Stimulated activated CD8-positive, alpha-beta memory T cell treated with anti-CD3 and anti-CD28 coated beads, Interleukin-4, amount 100 ng/mL, for 24 hours (primary cell): ENCODE data around the gene RAD21L1.

Source experiments
- DNase-seq: peaks from one replicate; pipeline ENCODE4 v3.0.0-alpha.2; 2020; ENCODE audit warnings: low read depth

Gene RAD21L1

DNA sequence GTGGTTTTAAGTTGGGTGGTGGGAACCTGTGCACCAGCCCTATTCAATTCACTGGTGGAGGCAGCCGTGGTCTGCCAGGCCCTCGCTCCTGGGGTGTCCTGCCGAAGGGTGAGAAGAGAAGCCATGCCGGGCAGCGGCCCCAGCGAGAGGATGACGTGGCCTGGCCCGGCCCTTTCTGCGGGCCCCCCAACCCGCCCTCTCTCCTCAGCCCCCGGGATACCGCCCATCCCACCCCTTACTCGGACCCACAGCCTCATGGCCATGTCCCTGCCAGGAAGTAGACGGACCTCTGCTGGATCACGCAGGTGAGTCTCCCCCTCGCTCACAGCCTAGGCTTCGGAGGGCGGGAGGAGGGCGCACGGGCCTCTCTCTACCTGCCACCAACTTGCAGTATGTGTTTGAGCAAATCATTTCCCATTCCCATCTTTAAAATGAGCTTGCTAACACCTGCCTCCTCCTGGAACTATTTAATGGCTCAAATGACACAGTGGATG is 70.3 kb downstream of the RAD21L1 start:
- no peak for DNase-seq

DNA sequence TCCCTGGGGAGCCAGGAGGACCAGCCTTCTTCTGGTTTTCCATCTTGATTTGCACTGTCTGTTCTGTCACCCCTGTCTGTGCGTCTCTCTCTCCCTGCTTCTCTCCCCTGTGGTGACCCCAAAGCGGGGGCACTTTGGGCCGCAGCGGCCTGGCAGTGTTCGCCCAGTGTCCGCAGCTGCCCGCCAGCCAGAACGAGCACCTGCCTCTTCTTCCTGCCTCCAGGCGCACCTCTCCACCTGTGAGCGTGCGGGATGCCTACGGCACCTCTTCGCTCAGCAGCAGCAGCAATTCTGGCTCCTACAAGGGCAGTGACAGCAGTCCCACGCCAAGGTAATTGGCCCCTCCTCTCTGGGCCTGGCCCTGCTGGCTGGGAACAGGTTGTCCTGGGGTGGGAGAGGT is 71.1 kb downstream of the RAD21L1 start:
- DNase-seq, result no peak

DNA sequence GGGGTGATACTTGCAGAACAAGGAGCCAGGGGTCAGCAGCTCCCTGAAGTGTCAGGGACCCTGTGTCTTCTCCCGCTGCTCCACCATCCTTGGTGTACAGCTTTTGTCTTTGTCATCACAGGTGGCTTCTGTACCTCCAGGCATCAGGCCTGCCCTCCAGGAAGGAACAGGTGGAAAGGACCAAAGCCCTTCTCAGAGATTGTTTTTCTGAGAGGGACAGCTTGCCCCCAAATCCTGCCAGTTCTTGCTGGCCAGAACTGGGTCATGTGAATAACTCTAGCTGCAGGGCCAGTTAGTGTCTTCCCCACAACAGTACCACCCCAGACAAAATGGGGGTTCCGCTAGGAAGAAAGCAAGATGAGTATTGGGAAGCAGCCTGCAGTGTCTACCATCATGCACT is 71.6 kb downstream of the RAD21L1 start:
- no peak for DNase-seq

DNA sequence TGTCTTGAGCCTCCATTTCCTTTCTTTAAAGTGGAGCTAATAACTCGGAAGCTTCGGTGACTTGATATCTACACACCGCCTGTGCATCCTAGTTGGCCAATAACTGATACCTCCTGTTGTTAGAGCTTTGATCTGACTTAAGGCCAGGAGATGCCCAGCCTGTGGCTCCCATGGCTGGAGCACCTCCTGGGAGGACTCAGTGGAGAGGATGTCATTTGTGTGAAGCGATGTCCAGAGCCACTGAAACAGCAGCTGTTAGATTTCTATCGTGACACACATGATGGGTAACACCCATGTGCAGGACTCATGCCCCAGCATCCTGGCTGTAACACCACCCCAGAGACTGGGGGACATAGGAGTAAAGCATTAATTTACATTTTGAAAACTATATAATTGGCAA is 72.3 kb downstream of the RAD21L1 start:
- DNase-seq, result no peak

DNA sequence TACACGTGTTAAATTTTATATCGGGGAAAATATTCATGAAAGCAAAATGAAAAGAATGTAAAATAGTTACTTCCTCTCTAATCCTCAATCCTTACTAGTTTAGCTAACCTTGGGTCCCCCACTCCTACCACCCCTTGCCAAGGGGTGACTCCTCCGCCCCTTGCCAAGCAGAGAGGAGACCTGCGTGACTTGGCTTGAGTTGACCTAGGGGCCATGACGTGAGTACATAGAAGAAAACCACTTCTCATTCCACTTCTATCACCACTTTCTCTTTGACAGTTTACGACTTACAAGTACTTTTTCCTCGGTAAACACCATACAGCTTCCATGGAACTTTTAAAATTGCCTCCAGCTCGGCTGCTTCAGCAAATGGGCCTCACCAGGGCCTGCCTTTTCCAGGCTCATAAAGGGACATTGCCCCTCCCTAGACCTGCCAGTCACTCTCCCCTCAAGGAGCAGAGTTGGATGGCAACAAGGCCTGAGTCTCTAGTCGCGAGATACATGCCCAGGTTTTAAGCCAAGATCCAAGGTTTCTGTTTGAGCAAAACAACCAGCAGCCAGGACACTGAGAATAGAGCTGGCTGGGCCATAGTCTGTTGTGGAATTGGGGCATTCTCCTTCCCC is 73.2 kb downstream of the RAD21L1 start:
- no peak for DNase-seq

DNA sequence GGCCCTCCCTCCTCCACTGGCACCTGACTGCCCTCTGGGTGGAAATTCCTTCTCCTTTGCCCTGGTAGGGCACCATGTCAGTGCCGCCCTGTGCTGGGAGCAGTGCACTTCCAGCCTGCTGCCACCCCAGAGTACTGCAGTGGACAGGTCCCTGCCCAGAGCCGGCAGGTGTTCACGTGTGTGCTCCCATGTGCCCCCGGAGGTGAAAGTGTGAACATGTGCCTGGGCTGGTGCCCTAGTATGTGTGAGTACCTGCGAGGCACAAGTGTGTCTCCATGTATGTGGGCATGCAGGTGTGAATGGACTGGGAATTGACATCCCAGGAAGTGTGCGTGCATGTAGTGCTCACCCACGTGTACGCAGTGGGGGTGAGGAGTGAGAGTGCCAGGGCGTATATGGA is 73.7 kb downstream of the RAD21L1 start:
- no peak for DNase-seq

DNA sequence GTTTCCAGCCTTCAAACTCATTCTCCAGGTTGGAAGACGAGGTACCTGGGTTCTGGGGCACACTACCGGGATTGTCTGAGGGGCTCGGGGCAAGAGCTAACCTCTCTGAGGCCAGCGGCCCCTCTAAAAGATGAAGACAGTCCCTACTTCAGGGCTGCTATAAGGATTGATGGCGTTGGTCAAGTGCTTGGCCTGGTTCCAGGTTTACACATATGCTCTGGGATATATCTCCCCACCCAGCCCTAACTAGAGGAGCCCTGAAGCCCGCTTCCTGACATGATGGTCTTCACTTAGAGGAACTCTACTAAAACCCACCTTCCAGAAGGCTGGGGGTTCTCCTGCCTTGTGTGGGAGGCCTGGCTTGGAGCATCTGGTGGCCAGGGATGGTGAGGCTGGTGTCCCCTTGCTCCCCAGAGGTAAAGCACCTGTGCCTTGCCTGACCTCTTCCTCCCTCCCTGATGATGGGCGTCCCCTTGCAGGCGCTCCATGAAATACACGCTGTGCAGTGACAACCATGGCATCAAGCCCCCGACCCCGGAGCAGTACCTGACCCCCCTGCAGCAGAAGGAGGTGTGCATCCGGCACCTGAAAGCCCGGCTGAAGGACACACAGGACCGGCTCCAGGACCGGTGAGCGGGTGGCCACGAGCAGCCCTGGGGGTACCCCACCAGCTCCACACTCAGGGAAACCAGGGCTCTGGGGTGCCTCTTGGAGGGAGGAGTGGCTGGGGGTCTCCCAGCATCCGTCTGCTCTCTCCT is 74.4 kb downstream of the RAD21L1 start:
- DNase-seq, result no peak

DNA sequence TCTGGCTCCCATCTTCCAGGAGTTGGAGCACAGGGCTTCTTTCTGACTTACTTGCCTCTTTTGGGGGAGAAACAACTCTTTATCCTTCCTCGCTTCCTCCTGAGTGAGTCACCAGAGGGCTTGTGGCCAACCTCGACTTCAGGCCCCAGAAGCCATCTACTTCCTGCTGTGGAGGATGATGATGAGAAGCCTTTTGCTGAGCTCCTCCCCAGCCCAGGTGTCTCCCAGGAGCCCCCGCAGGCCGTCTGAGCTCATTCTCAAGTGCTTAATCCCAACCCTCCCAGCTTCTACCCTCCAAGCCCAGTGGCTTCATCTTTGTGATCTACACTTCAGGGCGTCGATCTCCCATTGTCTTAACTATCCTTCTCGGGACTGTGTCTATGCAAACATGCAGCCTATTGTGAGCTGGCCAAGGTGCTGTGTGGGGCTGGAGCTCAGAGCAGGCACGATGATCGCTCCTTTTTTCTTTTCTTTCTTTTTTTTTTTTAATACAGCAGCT is 75.2 kb downstream of the RAD21L1 start:
- DNase-seq, result peak; percentile 16

DNA sequence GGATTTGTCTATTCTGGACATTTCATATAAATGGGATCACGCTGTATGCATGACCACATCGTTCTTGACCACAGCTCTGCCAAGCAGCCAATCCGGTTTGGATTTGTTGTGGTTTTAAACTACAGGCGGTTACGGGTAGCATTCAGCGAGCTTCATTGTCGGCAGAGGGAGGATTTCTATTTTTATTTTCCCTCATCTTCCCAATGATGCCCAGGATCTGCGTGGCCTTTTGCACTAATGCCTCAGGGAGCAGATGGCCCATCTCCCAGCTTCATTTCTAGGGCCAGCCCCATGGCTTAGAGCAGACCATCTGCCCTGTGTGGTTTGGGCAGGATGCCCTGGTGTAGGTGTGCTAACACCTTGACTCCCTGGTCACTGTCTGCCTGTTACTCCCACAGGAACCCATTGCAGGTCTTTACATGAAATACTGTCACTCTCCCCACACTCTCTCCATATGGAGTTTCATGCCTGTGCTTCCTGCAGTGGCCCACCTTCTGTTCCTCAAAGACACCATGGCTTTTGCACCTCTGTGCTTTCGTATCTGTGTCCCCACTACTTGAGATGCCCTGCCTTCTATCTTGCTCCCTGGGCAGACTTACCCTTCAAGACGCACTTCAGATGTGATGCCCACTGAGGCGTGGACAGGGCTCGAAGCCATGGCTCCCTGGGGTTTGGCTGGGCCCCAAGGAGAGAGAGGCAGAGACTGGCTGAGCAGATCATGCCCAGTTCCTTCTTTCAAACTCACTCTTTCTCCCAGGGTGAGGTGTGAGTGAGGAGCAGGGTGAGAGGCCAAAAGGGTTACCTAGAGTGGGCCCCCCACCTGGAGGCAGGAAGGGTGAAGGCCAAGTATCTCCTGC is 77.1 kb downstream of the RAD21L1 start:
- DNase-seq, result no peak

DNA sequence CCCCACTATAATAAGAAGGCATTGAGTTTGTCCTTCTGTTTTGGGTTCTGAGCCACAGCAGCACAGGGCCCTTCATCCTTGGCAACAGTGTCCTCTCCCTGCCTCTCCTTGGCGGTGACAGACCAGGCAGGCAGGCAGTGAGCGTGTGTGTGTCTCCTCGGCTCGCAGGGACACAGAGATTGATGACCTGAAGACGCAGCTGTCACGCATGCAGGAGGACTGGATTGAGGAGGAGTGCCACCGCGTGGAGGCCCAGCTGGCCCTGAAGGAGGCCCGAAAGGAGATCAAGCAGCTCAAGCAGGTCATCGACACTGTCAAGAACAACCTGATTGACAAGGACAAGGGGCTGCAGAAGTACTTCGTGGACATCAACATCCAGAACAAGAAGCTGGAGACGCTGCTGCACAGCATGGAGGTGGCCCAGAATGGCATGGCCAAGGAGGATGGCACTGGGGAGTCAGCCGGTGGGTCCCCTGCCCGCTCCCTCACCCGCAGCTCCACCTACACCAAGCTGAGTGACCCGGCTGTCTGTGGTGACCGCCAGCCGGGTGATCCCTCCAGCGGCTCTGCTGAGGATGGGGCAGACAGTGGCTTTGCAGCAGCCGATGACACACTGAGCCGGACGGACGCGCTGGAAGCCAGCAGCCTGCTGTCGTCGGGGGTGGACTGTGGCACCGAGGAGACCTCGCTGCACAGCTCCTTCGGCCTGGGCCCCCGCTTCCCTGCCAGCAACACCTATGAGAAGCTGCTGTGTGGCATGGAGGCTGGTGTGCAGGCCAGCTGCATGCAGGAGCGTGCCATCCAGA is 79.1 kb downstream of the RAD21L1 start:
- no peak for DNase-seq
